ENCODE results near the gene KIF17. TPM values are rescaled to one million over a fixed set of nuclear protein-coding genes. Genes with fewer than 3 reads are reported as not detected.

KIF17 gene
- total RNA-seq, 1 donor = 0.27 TPM

DNA sequence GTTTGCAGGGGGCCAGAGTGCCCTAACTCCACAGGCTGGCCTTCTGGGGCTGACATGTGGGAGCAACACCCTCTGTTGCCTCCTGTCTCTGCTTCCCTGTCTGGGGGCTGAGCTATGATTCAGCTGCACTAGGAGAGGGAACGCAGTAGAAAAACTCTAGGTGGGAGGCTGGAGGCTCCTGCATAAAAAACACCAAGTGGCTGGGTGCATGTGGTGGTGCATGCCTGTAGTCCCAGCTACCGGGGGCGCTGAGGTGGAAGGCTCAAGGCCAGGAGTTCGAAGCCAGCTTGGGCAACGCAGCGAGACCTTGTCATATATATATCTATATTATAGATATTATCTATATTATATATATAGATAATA lies 5.6 kb downstream of the KIF17 start:
- DNase-seq (ENCODE audit: low read depth in 2 of 3, low spot score in 2 of 3) = no peak

DNA sequence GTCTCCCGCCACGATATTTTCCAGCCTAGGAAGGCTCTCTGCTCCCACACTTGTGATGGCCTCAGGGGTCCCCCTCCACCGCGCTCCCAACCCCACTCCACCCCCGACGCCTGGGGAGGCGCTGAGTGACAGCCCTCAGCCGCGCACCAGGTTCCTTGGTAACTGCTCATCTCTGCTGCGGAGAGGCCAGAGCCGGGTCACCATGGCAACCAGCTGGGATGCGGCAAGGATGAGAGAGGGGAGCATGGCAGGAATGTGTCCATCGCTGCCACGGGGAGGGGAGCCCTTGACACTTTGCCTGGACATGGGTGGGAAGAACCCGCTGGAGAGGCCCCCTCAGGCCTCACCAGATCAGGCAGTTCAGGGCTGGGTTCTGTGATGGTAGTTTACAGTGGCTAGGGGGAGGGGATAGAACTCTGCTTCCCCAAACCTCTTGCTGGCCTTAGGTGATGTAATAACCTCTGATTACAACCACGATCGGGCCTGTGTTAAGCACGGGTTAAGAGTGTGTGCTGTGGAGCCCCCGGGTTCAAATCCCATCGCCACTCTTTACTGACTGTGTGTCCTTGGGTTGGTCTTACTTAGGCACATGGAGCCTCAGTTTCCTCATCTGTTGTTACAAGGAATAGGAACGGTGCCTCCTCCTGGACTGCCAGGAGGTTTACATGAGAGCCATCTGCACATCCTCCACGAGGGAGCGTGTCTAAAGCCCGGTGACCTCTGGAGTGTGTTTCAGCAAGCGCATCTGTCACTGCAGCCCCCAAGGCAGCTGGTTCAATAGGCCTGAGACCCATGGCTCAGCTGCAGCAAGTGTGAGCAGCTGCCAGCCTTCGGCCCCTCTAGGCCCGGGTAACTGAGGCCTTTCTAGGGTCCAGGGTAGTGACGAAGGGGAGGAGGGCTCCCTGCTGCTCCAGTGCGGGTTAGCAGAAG lies 6.3 kb downstream of the KIF17 start:
- no peak for DNase-seq (ENCODE audit: low read depth in 2 of 3, low spot score in 2 of 3)

DNA sequence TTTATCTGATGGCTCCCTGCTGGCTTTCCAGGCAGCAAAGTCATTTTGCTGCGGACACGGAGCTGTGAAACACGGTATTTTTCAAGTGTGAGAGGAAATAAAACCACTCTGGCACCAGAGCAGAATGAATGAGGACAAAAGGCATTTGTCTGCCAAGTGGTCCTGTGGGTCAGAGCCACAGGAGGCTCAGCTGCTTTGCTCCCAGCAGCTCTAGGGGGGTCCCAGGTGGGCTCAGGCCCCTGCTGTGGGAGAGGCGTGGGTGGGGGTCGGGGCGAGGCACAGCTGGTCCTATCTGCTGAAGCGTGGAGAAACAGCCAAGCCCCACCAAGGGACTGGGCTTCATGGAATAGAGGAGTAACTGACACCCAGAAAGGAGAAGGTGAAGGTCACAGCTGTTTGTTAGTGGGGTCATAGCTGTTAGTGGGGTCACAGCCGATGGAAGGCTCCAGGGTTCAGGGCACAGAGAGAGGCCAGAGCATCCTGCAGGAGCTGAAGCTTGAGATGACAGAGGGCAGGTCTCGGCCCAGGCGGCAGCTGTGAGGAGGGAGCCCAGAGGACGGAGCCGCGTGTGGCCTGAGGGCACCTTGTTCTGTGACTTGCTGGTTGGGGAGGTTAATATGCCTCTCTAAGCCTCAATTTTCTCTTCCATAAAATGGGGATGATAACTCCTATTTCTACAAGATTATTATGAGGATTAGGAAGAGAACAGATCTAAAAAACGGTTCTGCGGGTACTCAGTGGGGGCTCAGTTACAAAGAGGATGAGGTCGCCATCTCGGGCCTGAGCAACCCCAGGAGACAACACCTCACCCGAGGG lies 7.1 kb downstream of the KIF17 start:
- no peak for DNase-seq (ENCODE audit: low read depth in 2 of 3, low spot score in 2 of 3)

DNA sequence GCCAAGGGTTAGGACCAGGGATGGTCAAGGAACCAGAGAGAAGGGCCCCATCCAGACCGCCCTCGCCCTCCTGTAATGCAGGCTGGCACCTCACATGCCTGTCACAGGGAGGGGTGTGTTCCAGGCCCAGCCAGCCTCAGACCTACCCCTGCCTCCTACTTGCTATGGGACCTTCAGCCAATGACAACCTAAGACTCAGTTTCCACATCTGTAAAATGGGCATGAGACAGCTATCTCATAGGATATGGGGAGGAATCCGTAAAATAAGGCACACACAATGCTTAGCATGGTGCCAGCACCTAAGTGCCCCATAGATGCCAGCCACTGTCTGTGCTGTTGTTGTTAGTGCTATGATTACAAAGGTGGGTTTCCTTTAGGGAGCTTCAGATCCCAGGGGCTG lies 7.9 kb downstream of the KIF17 start:
- no peak for DNase-seq (ENCODE audit: low read depth in 2 of 3, low spot score in 2 of 3)

DNA sequence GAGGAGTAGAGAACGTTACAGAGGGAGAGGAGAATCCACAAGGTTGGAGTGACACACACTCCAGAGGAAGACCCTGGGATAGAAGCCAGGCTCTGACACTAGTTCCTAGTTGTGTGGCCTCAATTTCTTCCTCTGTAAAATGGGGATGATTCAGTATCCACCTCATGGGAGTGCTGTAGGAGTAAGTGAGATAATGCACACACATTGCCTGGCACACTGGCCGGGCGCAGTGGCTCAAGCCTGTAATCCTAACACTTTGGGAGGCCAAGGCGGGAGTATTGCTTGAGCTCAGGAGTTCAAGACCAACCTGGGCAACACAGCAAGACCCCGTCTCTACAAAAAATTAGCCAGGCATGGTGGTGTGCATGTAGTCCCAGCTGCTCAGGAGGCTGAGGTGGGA lies 8.9 kb downstream of the KIF17 start:
- no peak for DNase-seq (ENCODE audit: low read depth in 2 of 3, low spot score in 2 of 3)

DNA sequence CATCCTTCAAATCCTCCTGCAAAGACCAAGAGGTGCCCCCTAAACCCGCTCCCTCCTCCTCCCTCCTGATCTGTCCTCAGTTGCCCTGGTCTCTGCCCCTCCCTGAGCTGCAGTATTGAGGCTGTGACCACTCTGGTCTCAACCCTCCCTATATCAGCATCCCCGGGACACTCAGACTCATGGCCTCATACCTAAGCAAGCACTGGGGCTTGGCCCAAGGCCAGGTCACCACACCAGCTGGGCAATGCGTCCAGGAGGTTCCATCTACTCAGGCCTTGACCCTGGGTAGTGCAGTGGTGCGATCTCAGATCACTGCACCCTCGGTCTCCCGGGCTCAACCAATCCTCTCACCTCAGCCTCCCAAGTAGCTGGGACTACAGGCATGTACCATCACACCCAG lies 9.8 kb downstream of the KIF17 start:
- DNase-seq (ENCODE audit: low read depth in 2 of 3, low spot score in 2 of 3) = no peak

DNA sequence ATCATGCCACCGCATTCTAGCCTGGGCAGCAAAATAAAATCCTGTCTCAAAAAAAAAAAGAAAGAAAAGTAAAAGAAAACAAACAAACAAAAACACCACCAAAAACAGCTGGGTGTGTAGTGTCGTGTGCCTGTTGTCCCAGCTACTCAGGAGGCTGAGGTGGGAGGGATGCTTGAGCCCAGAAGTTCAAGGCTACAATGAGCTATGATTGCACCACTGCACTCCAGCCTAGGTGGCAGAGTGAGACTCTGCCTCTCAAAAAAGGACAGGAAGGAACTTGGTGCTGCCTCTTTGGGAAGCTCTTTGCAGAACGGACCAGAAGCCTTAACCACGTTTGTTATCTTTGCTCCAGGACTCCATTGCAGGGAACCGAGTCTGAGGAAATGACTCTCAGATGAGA lies 11.0 kb downstream of the KIF17 start:
- DNase-seq (ENCODE audit: low read depth in 2 of 3, low spot score in 2 of 3) = no peak

DNA sequence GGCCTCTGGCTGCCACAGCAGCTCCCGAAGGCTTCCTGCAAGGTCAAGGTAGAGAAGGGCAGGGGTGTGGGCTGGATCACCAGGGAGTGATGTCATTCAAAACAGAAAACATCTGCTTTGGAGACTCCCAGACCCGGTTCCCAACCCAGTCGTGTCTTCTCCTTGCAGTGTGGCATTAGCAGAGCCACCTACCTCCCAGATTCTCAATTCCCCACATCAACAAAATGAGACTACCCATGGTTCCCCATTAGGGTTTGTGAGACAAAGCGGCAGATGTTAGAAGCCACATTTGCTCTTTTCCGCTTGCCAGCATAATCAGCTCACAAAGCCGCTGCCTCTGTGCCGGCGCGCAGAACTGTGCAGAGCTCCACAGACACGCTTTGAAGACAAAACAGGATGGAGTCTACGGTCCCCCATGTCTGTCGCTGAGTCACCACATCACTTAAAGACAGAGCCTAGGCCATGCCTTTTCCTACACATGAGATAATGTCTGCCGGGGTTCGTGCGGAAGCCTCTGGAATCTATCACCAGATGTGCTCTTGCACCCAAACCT lies 12.5 kb downstream of the KIF17 start:
- no peak for DNase-seq (ENCODE audit: low read depth in 2 of 3, low spot score in 2 of 3)

DNA sequence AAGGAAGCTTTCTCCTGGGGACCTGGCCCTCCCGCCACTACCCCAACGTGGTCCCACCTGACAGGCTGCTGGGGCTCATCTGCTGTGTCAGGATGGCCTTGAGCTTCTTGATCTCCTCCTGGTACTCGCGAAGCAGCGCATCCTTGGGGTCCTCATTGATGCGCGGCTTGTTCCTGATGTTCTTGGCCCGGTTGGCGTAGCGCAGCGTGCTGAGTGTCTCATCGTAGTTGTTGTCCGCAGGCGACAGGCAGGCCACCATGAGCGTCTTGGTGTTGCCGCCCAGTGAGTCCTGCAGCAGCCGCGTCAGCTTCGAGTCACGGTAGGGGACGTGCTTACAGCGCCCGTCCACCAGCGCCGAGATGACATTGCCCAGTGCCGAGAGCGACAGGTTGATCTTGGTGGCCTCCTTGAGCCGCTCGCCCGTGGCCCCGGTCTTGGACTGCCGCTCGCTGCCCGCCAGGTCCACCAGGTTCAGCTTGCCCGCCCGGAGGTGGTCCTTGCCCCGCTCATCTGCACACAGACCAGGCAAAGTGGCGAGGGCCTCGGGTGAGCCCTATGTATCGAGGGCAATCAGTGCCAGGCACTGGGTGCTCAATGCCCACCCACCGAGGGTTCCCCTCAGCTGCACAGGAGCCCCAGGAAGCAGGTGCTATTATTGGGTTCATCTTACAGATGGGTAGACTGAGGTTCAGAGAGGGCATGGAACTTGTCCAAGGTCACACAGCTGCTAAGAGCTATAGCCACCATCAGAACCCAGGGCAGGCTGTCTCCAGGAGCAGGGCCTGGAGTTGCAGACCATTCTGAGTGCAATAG lies 13.2 kb downstream of the KIF17 start:
- no peak for DNase-seq (ENCODE audit: low read depth in 2 of 3, low spot score in 2 of 3)

DNA sequence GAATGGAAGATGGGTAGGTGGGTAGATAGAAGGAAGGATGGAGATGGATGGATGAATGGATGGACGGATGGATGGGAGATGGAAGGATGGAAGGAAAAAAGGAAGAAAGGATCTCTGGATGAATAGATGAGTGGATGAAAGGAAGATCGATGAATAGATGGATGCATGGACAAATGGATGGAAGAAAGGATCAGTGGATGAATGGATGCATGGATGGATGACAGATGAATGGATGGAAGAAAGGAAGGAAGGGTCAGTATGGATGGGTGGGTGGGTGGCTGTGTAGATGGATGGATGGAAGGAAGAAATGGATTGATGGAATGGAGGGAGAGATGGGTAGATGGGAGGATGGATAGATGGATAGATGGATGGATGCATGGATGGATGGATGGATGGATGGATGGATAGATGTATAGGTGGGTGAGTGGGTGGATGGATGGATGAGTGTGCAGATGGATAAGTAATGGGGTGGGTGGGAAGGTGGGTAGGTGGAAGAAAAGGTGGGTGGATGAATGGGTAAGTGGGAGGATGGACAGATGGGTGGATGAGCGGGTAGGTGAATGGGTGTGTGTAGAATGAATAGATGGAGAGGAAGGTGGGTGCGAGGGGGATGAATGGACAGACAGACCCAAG lies 14.6 kb downstream of the KIF17 start:
- no peak for DNase-seq (ENCODE audit: low read depth in 2 of 3, low spot score in 2 of 3)

DNA sequence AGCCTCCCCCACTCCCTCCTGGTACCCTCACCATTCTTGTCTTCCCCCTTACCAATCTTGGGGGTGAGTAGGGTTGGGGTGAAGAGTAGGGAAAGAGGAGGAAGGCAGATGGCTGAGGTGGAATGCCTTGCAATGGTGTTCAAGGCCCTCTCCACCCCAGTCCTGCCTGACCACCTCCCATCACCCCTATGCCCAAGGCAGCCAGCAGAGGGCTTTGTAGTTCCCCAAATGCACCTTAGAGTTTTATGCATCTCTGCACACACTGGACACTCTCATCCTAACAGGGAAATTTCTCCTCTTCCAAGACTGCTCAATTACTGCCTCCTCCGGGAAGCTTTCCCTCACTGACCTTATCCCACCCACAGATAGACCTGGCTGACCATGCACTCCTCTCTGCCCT lies 15.4 kb downstream of the KIF17 start:
- peak in 1 of 3 donors; percentile 31 for DNase-seq (ENCODE audit: low read depth in 2 of 3, low spot score in 2 of 3)

DNA sequence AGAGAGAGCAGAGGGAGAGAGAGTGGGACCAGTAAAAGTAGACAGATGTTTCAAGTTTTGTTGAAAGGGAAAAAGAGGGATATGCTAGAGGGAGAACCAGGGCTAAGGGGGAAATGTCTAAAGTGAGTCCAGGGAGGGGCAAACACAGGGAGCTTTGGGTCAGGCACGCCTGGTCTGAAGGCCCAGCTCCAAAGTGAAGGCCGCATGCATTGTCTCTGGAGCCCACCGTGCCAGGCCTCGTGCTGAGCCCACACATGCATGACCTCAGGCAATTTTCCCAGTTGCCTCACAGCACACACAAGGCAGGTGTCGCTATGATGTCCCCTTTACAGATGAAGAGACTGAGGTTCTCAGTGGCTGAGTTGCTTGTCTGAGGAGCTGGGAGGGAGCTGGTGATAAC lies 16.0 kb downstream of the KIF17 start:
- no peak for DNase-seq (ENCODE audit: low read depth in 2 of 3, low spot score in 2 of 3)

DNA sequence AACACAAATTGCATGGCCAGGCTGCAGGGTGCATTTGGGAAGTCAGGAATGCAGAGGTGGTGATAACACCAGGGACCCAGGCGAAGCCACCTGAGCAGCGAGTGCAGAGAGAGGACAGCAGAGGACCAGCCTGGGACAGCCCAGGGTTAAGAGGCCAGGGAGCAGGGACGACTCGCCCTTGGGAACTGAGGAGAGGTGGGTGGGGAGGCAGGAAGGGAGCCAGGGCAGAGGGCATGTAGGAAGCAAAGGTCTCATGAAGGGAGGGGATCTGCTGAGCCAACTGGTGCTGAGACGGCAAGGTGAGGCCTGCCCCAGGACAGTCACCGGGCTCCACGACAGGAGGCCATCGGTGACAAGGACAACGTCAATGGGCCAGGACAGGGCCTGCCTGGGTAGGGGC lies 16.4 kb downstream of the KIF17 start:
- no peak for DNase-seq (ENCODE audit: low read depth in 2 of 3, low spot score in 2 of 3)

DNA sequence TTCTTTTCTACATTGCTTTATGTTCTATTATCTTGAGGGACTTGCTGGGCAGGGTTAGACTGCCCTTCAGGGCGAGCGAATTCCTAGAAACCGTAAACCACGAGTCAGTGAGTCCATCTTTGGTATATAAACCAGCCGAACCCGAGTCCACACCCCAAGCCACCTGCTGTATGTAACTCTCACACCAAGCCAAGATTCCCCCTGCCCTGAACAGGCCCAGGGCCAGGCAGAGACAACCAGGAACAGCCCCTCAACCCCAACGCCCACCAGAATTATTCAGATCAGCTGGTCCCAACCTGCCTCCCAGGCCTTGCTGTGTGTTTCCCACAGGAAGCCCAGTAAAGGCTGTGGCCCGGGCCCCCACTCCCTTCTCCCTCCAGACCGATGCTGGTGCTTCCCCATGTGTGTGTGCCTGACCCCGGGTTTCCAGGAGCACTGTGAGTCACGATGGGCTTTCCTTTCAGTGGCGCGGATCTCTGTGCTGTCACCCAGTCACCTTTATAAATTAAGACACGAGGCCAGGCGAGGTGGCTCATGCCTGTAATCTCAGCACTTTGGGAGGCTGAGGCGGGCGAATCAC lies 17.1 kb downstream of the KIF17 start:
- DNase-seq (ENCODE audit: low read depth in 2 of 3, low spot score in 2 of 3) = no peak

DNA sequence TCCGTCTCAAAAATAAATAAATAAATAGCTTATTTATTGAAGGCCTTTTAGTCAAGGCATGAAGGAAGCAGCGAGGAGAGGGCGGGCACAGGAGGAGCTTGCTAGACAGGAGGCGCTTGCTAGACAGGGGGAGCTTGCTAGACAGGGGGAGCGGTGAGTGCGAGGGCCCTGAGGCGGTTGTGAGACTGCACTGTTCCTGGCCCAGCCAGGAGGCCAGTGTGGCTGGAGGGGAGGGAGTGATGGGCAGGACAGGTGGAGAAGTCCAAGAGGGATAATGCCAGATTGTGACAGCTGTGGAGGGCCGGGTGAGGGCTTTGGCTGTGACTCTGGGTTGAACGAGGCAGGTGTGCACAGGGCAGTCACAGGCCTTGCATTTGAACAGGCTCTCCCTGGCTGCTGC lies 18.2 kb downstream of the KIF17 start:
- DNase-seq (ENCODE audit: low read depth in 2 of 3, low spot score in 2 of 3) = no peak

DNA sequence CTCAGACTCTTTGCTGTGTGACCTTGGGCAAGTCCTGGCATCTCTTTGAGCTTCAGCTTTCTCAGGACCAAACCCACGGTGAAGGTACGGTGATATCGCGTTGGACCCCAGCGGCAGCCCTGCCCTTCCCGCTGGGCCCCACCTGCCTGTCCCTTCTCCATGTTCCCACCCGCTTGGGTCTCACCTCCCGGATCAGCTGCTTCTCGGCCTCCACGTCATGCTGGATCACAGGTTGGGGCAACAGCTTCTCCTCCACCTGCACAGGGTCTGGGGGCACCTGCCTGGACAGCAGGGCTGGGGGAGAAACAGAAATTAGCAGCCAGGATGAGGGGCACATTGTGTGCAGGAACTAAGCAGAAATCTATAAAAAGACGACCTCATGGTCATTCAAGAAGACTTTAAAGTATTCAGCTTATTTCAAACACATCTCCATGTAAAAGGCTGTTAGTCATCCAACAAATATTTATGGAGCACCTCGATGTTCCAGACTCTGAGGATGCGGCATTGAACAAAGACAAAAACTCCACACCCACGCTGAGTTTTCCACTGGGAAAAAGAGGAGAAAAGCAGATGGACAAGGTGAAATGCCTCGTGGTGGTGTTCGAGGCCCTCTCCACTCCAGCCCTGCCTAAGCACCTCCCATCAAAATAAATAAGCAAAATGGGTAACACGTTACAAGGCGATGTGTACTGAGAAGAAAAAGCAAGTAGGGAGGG lies 19.5 kb downstream of the KIF17 start:
- no peak for DNase-seq (ENCODE audit: low read depth in 2 of 3, low spot score in 2 of 3)

DNA sequence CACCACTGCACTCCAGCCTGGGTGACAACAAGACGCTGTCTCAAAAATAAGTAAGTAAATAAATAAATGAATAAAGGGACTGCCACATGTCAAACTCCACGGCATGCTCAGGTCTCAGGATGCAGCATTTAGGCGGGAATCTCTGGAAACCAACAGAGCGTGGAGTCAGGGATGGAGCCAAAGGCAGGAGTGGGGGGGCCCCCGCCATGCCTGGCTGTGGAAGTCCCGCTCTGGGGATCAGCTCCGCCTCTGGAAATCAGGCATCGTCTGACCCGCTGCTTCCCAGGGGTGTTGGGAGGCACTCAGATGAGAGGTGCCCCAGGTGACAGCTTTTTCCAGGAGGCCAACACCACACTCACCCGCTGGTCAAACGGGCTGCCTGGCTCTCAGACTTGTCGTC lies 20.2 kb downstream of the KIF17 start:
- DNase-seq (ENCODE audit: low read depth in 2 of 3, low spot score in 2 of 3) = no peak

DNA sequence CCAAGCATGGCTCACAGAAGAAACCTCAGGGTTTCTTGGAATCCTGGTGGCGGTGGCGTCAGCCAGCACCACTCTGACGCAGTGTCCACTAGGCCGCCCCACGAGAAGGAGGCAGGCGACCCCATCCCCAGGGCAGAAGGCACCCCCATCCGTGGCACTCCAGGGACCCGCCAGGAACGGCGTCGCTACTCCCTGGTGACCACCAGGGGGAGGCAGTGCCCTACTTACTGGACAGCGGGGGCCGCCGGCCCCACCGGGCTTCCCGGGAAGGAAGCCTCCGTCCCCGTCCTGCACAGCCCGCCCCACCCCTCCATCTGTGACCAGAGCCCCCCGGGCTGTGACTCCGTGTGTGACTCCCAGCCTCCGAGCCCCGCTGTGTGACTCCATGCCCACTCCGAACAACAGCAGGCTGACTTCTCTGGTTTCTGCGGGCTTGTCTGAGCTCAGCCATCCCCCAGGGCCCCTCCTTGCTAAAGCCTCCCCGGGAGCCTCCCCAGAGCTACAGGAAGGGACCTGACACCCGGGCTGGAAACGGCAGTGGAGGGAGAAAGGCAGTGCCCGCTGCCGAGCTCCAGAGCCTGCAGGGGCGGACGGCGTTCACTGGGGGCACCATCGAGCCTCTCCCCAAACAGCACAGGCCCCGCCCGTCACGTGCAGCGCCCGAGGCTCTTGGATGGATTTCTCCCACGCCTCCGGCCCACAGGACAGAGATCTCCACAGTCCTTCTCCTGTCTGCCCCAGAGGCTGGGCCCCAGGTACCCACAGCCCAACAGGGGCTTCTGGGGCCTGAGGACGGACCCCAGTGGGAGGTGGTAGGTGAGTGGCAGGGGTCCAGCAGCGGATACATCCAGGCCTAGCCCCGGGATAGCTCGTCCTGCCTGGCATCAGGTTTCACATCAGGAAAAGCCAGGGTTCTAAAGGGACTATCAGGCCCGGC lies 21.1 kb downstream of the KIF17 start:
- peak; percentile 57 to 80 (median 74) for DNase-seq (ENCODE audit: low read depth in 2 of 3, low spot score in 2 of 3)

Measured in hematopoietic multipotent progenitor cell (in vitro differentiated cells).